Measurements from ENCODE around the gene SLC29A4. TPM values are rescaled to one million over a fixed set of nuclear protein-coding genes. Genes with fewer than 3 reads are reported as not detected.
A peak's percentile ranks its signal among the peaks of the same experiment; 100 is the strongest.

The SLC29A4 gene
- total RNA-seq, 1 donor from 2014 or later, result 6.0 TPM

GRCh38 chr7:5323800-5324781, 41.3 kb downstream of the SLC29A4 start:
- DNase-seq (ENCODE audit: low spot score), result peak; percentile 86

- DNase-seq (ENCODE audit: low spot score), result no peak
These were observed 42.2 kb downstream of the SLC29A4 start for GRCh38 chr7:5324961-5325360.

- no peak for DNase-seq (ENCODE audit: low spot score)
These were observed 47.5 kb downstream of the SLC29A4 start for GRCh38 chr7:5330288-5330687.

- DNase-seq (ENCODE audit: low spot score), result no peak
These were observed 49.8 kb downstream of the SLC29A4 start for GRCh38 chr7:5332579-5332978.

GRCh38 chr7:5333121-5334045, 50.6 kb downstream of the SLC29A4 start:
- DNase-seq (ENCODE audit: low spot score), result peak; percentile 21

- peak; percentile 83 for DNase-seq (ENCODE audit: low spot score)
These were observed 51.9 kb downstream of the SLC29A4 start for GRCh38 chr7:5334671-5335070.

GRCh38 chr7:5337047-5337446, 54.3 kb downstream of the SLC29A4 start:
- no peak for DNase-seq (ENCODE audit: low spot score)

- DNase-seq (ENCODE audit: low spot score), result no peak
These were observed 57.2 kb downstream of the SLC29A4 start for GRCh38 chr7:5339955-5340354.

GRCh38 chr7:5342631-5343030, 59.9 kb downstream of the SLC29A4 start:
- DNase-seq (ENCODE audit: low spot score), result no peak

GRCh38 chr7:5343884-5344283, 61.1 kb downstream of the SLC29A4 start:
- DNase-seq (ENCODE audit: low spot score), result no peak

GRCh38 chr7:5344342-5344741, 61.6 kb downstream of the SLC29A4 start:
- DNase-seq (ENCODE audit: low spot score), result no peak

- DNase-seq (ENCODE audit: low spot score), result no peak
These were observed 62.4 kb downstream of the SLC29A4 start for GRCh38 chr7:5345171-5345570.

- DNase-seq (ENCODE audit: low spot score), result no peak
These were observed 62.9 kb downstream of the SLC29A4 start for GRCh38 chr7:5345671-5346070.

GRCh38 chr7:5348134-5349004, 65.6 kb downstream of the SLC29A4 start:
- no peak for DNase-seq (ENCODE audit: low spot score)

GRCh38 chr7:5349005-5349380, 66.2 kb downstream of the SLC29A4 start:
- no peak for DNase-seq (ENCODE audit: low spot score)

GRCh38 chr7:5349437-5350173, 66.9 kb downstream of the SLC29A4 start:
- DNase-seq (ENCODE audit: low spot score), result no peak

- DNase-seq (ENCODE audit: low spot score), result no peak
These were observed 67.4 kb downstream of the SLC29A4 start for GRCh38 chr7:5350174-5350463.

- no peak for DNase-seq (ENCODE audit: low spot score)
These were observed 68.0 kb downstream of the SLC29A4 start for GRCh38 chr7:5350600-5351385.

GRCh38 chr7:5351507-5352265, 68.9 kb downstream of the SLC29A4 start:
- DNase-seq (ENCODE audit: low spot score), result no peak

All from mucosa of gallbladder (tissue), 1 donor.